HepG2 (cell line): Measurements from ENCODE around the gene EPHA5. TPM values are rescaled to one million over a fixed set of nuclear protein-coding genes. Genes with fewer than 3 reads are reported as not detected.

Experiments used
- AHDC1 ChIP-seq: sonication (generic); formaldehyde crosslinking; IDR thresholded peaks from 2 replicates; pipeline ENCODE4 v1.5.1; 2020; ENCODE audit warnings: mild to moderate bottlenecking, missing genetic modification reagents, borderline replicate concordance
- EZH2 ChIP-seq: conservative IDR thresholded peaks from 2 replicates; pipeline ENCODE4 v1.6.1; 2012; ENCODE audit warnings: mild to moderate bottlenecking, low read depth, low read length, moderate library complexity
- SOX13 ChIP-seq, 3 experiments: fragments of 450-650 bp in 1 of 3; sonication (generic) in 1 of 3; formaldehyde crosslinking in 1 of 3; IDR thresholded peaks in 2 of 3; conservative IDR thresholded peaks in 1 of 3; 2 replicates each; pipeline versions ENCODE4 v1.5.0 to v1.6.1; 2016 to 2020; ENCODE audit warnings: antibody characterized with exemption in 1 of 3, mild to moderate bottlenecking in 1 of 3, missing compliant biosample characterization in 1 of 3, missing genetic modification reagents in 1 of 3, moderate library complexity in 1 of 3
- ZFP36 ChIP-seq: fragments of 150-350 bp; IDR thresholded peaks from 2 replicates; pipeline ENCODE4 v1.6.1; 2018; ENCODE audit warnings: borderline replicate concordance, low read length, low read depth; ENCODE audit not compliant: partially characterized antibody
- ZNF101 ChIP-seq: sonication (generic); formaldehyde crosslinking; IDR thresholded peaks from 2 replicates; pipeline ENCODE4 v1.4.0; 2020; ENCODE audit warnings: mild to moderate bottlenecking, low read depth, missing genetic modification reagents, borderline replicate concordance
- ZNF746 ChIP-seq: sonication (generic); formaldehyde crosslinking; IDR thresholded peaks from 2 replicates; pipeline ENCODE4 v1.8.0; 2022; ENCODE audit warnings: mild to moderate bottlenecking, missing genetic modification reagents
- polyA plus RNA-seq, 8 experiments: library from polyadenylated mRNA; depleted of rRNA in 3 of 8; stranded (reverse) in 7 of 8; unstranded in 1 of 8; fragments of >200 nt; fragmentation: Illumina TruSeq in 4 of 8; extraction: Trizol in 4 of 8; gene quantifications; 2 replicates each; pipeline versions ENCODE4 v1.2.1 to v1.2.3, GENCODE V29; 2011 to 2016; ENCODE audit warnings: low read depth in 4 of 8, missing spikeins in 1 of 8, mixed read lengths in 1 of 8; ENCODE audit not compliant: insufficient read depth in 1 of 8
- total RNA-seq, 5 experiments: library from RNA; depleted of rRNA; stranded (reverse); fragments of >200 nt; fragmentation: Illumina TruSeq; extraction: Trizol; gene quantifications; 2 replicates each; pipeline ENCODE4 v1.2.3, GENCODE V29; 2016; ENCODE audit warnings: low read depth in 1 of 5
- TF ChIP-seq, protein P1 (sequence below): sonication (generic); formaldehyde crosslinking; IDR thresholded peaks from 2 replicates; pipeline ENCODE4 v1.4.0; 2020; ENCODE audit warnings: missing genetic modification reagents

Gene EPHA5
- total and polyA plus RNA-seq, 2 of the 13 experiments (the other 11 are each of a cell fraction or from before 2014, with no cell fraction given): not detected

GRCh38 chr4:65546882-65547416 is 123.3 kb downstream of the EPHA5 start (continued):
- no peak for TF ChIP-seq AHDC1 (CRISPR knock-in tag)
- TF ChIP-seq, protein P1, sequence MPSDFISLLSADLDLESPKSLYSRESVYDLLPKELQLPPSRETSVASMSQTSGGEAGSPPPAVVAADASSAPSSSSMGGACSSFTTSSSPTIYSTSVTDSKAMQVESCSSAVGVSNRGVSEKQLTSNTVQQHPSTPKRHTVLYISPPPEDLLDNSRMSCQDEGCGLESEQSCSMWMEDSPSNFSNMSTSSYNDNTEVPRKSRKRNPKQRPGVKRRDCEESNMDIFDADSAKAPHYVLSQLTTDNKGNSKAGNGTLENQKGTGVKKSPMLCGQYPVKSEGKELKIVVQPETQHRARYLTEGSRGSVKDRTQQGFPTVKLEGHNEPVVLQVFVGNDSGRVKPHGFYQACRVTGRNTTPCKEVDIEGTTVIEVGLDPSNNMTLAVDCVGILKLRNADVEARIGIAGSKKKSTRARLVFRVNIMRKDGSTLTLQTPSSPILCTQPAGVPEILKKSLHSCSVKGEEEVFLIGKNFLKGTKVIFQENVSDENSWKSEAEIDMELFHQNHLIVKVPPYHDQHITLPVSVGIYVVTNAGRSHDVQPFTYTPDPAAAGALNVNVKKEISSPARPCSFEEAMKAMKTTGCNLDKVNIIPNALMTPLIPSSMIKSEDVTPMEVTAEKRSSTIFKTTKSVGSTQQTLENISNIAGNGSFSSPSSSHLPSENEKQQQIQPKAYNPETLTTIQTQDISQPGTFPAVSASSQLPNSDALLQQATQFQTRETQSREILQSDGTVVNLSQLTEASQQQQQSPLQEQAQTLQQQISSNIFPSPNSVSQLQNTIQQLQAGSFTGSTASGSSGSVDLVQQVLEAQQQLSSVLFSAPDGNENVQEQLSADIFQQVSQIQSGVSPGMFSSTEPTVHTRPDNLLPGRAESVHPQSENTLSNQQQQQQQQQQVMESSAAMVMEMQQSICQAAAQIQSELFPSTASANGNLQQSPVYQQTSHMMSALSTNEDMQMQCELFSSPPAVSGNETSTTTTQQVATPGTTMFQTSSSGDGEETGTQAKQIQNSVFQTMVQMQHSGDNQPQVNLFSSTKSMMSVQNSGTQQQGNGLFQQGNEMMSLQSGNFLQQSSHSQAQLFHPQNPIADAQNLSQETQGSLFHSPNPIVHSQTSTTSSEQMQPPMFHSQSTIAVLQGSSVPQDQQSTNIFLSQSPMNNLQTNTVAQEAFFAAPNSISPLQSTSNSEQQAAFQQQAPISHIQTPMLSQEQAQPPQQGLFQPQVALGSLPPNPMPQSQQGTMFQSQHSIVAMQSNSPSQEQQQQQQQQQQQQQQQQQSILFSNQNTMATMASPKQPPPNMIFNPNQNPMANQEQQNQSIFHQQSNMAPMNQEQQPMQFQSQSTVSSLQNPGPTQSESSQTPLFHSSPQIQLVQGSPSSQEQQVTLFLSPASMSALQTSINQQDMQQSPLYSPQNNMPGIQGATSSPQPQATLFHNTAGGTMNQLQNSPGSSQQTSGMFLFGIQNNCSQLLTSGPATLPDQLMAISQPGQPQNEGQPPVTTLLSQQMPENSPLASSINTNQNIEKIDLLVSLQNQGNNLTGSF: no peak
- no peak for TF ChIP-seq SOX13 (IDR thresholded peaks at IDR 0.05)
- no peak for TF ChIP-seq SOX13 (CRISPR knock-in tag; conservative IDR thresholded peaks at IDR 0.05 in 1 of 2, IDR thresholded peaks at IDR 0.05 in 1 of 2)
- TF ChIP-seq ZFP36: no peak
- TF ChIP-seq ZNF101 (CRISPR knock-in tag): no peak
- no peak for TF ChIP-seq ZNF746 (CRISPR knock-in tag)
- no peak for TF ChIP-seq EZH2
